HG03457 (cell line): ENCODE data around the gene SMARCD3.

ENCODE experiments used
- ATAC-seq: cut with Tn5 transposase; IDR thresholded peaks from one replicate; pipeline ENCODE4 v1.9.1; 2021; ENCODE audit warnings: moderate number of reproducible peaks; ENCODE audit not compliant: unreplicated experiment

The SMARCD3 gene

GRCh38 chr7:151237244-151238189, 11.0 kb downstream of the SMARCD3 start:
- ATAC-seq = no peak

- no peak for ATAC-seq
Observed at GRCh38 chr7:151236406-151236805, 12.1 kb downstream of the SMARCD3 start.

GRCh38 chr7:151235091-151235787, 13.3 kb downstream of the SMARCD3 start:
- ATAC-seq = no peak

GRCh38 chr7:151233804-151234203, 14.7 kb downstream of the SMARCD3 start:
- no peak for ATAC-seq

GRCh38 chr7:151232917-151233701, 15.4 kb downstream of the SMARCD3 start:
- ATAC-seq = no peak

- peak; percentile 95 for ATAC-seq
Observed at GRCh38 chr7:151232091-151232916, 16.2 kb downstream of the SMARCD3 start, which contains the start of gene CHPF2. CHPF2 (plus strand) TSS chr7:151232483; CDS start chr7:151234012, 1,529 bp downstream.

GRCh38 chr7:151231080-151231479, 17.4 kb downstream of the SMARCD3 start:
- no peak for ATAC-seq

GRCh38 chr7:151229249-151229648, 19.2 kb downstream of the SMARCD3 start:
- no peak for ATAC-seq

- no peak for ATAC-seq
Observed at GRCh38 chr7:151228024-151228866, 20.2 kb downstream of the SMARCD3 start.

GRCh38 chr7:151226875-151227782, 21.4 kb downstream of the SMARCD3 start, which contains the start of gene ABCF2:
ABCF2 (minus strand) TSS chr7:151227205; CDS start chr7:151226458, 747 bp downstream.
- ATAC-seq = peak; percentile 98

GRCh38 chr7:151226560-151226874, 22.0 kb downstream of the SMARCD3 start:
- ATAC-seq = no peak

GRCh38 chr7:151225948-151226510, 22.5 kb downstream of the SMARCD3 start:
- no peak for ATAC-seq

GRCh38 chr7:151223728-151224127, 24.8 kb downstream of the SMARCD3 start:
- ATAC-seq = no peak

GRCh38 chr7:151218170-151218569, 30.3 kb downstream of the SMARCD3 start:
- ATAC-seq = no peak

GRCh38 chr7:151215396-151215795, 33.1 kb downstream of the SMARCD3 start:
- no peak for ATAC-seq

GRCh38 chr7:151213826-151214225, 34.7 kb downstream of the SMARCD3 start:
- ATAC-seq = no peak

GRCh38 chr7:151212626-151213025, 35.9 kb downstream of the SMARCD3 start:
- no peak for ATAC-seq
